Measurements from ENCODE around the gene THSD7A.

The THSD7A gene

GRCh38 chr7:11811709-11812108 is 20.3 kb downstream of the THSD7A start:
- Histone ChIP-seq H3K4me3 (ENCODE audit: low read depth in 1 of 2, low read length in 1 of 2) (no peak overlapping the region), H3K4me1 (ENCODE audit: control insufficient read depth in 1 of 2, insufficient read depth in 1 of 2, low read depth in 1 of 2, low read length in 1 of 2) (no peaks in the 10 kb centered on the region), H3K27me3 (no peaks in the 10 kb centered on the region), H3K9me3 (no peaks in the 10 kb centered on the region), H3K36me3 (no peaks in the 10 kb centered on the region), H3K27ac (no peak overlapping the region)
- TF ChIP-seq CTCF (IDR thresholded peaks at IDR 0.05): no peak

GRCh38 chr7:11810043-11810625 is 21.9 kb downstream of the THSD7A start:
- TF ChIP-seq CTCF (IDR thresholded peaks at IDR 0.05): no peak
- no peaks in the 10 kb centered on the region for H3K9me3 ChIP-seq
- H3K4me1 ChIP-seq (ENCODE audit: control insufficient read depth in 1 of 2, insufficient read depth in 1 of 2, low read depth in 1 of 2, low read length in 1 of 2): no peaks in the 10 kb centered on the region
- H3K4me3 ChIP-seq (ENCODE audit: low read depth in 1 of 2, low read length in 1 of 2): no peak overlapping the region
- H3K36me3 ChIP-seq: no peaks in the 10 kb centered on the region
- H3K27me3 ChIP-seq: no peaks in the 10 kb centered on the region
- H3K27ac ChIP-seq: no peak overlapping the region

GRCh38 chr7:11807000-11807399 is 25.0 kb downstream of the THSD7A start:
- no peak overlapping the region for H3K4me3 ChIP-seq (ENCODE audit: low read depth in 1 of 2, low read length in 1 of 2)
- peaks cover 2% of the 10 kb centered on the region in 2 experiments for H3K4me1 ChIP-seq (ENCODE audit: control insufficient read depth in 1 of 2, insufficient read depth in 1 of 2, low read depth in 1 of 2, low read length in 1 of 2)
- H3K9me3 ChIP-seq: no peaks in the 10 kb centered on the region
- no peaks in the 10 kb centered on the region for H3K36me3 ChIP-seq
- no peak overlapping the region for H3K27ac ChIP-seq
- no peaks in the 10 kb centered on the region for H3K27me3 ChIP-seq
- TF ChIP-seq CTCF (IDR thresholded peaks at IDR 0.05): no peak

- Histone ChIP-seq H3K36me3 (no peaks in the 10 kb centered on the region), H3K9me3 (no peaks in the 10 kb centered on the region), H3K4me1 (ENCODE audit: control insufficient read depth in 1 of 2, insufficient read depth in 1 of 2, low read depth in 1 of 2, low read length in 1 of 2) (peaks cover 15 to 17% of the 10 kb centered on the region in 2 experiments), H3K27me3 (no peaks in the 10 kb centered on the region), H3K27ac (no peak overlapping the region), H3K4me3 (ENCODE audit: low read depth in 1 of 2, low read length in 1 of 2) (no peak overlapping the region)
- no peak for TF ChIP-seq CTCF (IDR thresholded peaks at IDR 0.05)
Measured at GRCh38 chr7:11804621-11805020, 27.4 kb downstream of the THSD7A start.

- no peak overlapping the region for H3K4me3 ChIP-seq (ENCODE audit: low read depth in 1 of 2, low read length in 1 of 2)
- no peaks in the 10 kb centered on the region for H3K27me3 ChIP-seq
- TF ChIP-seq CTCF (IDR thresholded peaks at IDR 0.05): no peak
- H3K4me1 ChIP-seq (ENCODE audit: control insufficient read depth in 1 of 2, insufficient read depth in 1 of 2, low read depth in 1 of 2, low read length in 1 of 2): no peaks in the 10 kb centered on the region
- H3K9me3 ChIP-seq: no peaks in the 10 kb centered on the region
- H3K36me3 ChIP-seq: no peaks in the 10 kb centered on the region
- H3K27ac ChIP-seq: no peak overlapping the region
Measured at GRCh38 chr7:11795231-11795630, 36.8 kb downstream of the THSD7A start.

- Histone ChIP-seq H3K36me3 (no peaks in the 10 kb centered on the region), H3K27me3 (no peaks in the 10 kb centered on the region), H3K27ac (no peak overlapping the region), H3K9me3 (no peaks in the 10 kb centered on the region), H3K4me1 (ENCODE audit: control insufficient read depth in 1 of 2, insufficient read depth in 1 of 2, low read depth in 1 of 2, low read length in 1 of 2) (no peaks in the 10 kb centered on the region), H3K4me3 (ENCODE audit: low read depth in 1 of 2, low read length in 1 of 2) (no peak overlapping the region)
- TF ChIP-seq CTCF (IDR thresholded peaks at IDR 0.05): no peak
Measured at GRCh38 chr7:11792166-11792565, 39.8 kb downstream of the THSD7A start.

Data from neutrophil (primary cell).